Left lung (tissue), 10 donors: ENCODE results near the gene CCDC142. TPM values are rescaled to one million over a fixed set of nuclear protein-coding genes. Genes with fewer than 3 reads are reported as not detected.
"Not testable (repeated sequence)": the region's sequence is repeated elsewhere in the genome, so short reads cannot be mapped to it uniquely, and the experiment has no call there.

Source experiments
- ATAC-seq: fragments of 200-7000 bp; cut with Tn5 transposase; one replicate; pipeline ENCODE4 v1.9.1; 2020; ENCODE audit warnings: moderate library complexity
- DNase-seq, 4 donors: peaks; one replicate each; pipeline ENCODE4 v3.0.0-alpha.2; 2013 to 2020
- H3K27ac ChIP-seq, 2 donors: fragments of 200-600 bp; sonication (generic) in 1 of 2; one replicate each; pipeline versions ENCODE4 v1.5.0 to v1.8.0; 2020 to 2021
- H3K27me3 ChIP-seq, 2 donors: fragments of 200-600 bp; sonication (generic) in 1 of 2; one replicate each; pipeline versions ENCODE4 v1.5.0 to v1.8.0; 2020 to 2021
- H3K36me3 ChIP-seq, 2 donors: fragments of 200-600 bp; sonication (generic) in 1 of 2; one replicate each; pipeline versions ENCODE4 v1.5.0 to v1.8.0; 2020 to 2021
- H3K4me1 ChIP-seq, 2 donors: fragments of 200-600 bp; one replicate each; pipeline ENCODE4 v1.8.0; 2021
- H3K4me3 ChIP-seq, 2 donors: fragments of 200-600 bp; sonication (generic) in 1 of 2; one replicate each; pipeline versions ENCODE4 v1.5.0 to v1.8.0; 2020 to 2021; ENCODE audit warnings: mild to moderate bottlenecking in 1 of 2
- H3K9me3 ChIP-seq, 2 donors: fragments of 200-600 bp; sonication (generic) in 1 of 2; one replicate each; pipeline versions ENCODE4 v1.5.0 to v1.8.0; 2020 to 2021
- intact Hi-C, 2 donors: fragments of 100-400 bp; cut with DNase I; formaldehyde crosslinking; loops; one replicate each; pipeline versions ENCODE4 v1.11.2 to v1.14.2; 2022
- polyA plus RNA-seq, 6 donors: library from polyadenylated mRNA; unstranded; fragments of 120-200 nt; gene quantifications; one replicate each; pipeline ENCODE4 v1.2.1, GENCODE V29; 2013; ENCODE audit not compliant: insufficient read length in 6 of 6
- total RNA-seq, 2 donors: library from RNA; stranded (reverse); fragmentation: NEBNext Ultra II Directional; extraction: Animal tissue kit (Norgen Biotek cat#: 25700); gene quantifications; one replicate each; pipeline ENCODE4 v1.2.1, GENCODE V29; 2021
- TF ChIP-seq, protein P1 (sequence below), 2 donors: fragments of 200-600 bp; sonication (generic) in 1 of 2; IDR thresholded peaks; one replicate each; pipeline versions ENCODE4 v1.5.0 to v1.8.0; 2021; ENCODE audit warnings: antibody characterized with exemption in 2 of 2
- donor health status: DM: no; HTN: yes; CAD: no.
- donor health status: DM: no; HTN: no; CAD: no.

CCDC142 gene
- total and polyA plus RNA-seq, 8 donors = 12.1 to 18.6 (median 17.3) TPM

DNA sequence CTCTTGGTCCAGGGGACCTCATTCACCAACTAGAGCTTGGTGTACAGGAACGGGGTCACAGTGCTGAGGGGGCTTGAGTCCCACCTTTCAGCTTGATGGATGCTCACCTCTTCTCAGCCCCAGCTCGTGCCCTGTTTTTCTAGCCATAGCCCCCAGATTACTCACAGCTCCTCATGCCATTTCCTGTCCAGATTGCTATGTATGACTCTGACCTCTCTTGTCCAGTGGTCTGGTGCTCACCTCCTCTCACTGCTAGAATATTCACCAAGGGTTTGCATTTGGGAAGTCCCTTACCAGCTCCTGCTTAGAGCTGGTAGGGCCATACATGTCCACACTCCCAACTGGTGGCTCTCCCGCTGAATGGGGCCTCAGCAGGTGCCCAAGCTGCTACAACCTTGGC is 10.7 kb upstream of the CCDC142 start:
- Histone ChIP-seq H3K36me3 (peaks cover 0 to 60% of the 10 kb centered on the region in 2 donors), H3K27me3 (peaks cover 14 to 20% of the 10 kb centered on the region in 2 donors), H3K27ac (no peak overlapping the region), H3K4me3 (no peak overlapping the region), H3K4me1 (peaks cover 11 to 13% of the 10 kb centered on the region in 2 donors), H3K9me3 (no peaks in the 10 kb centered on the region)
- TF ChIP-seq, protein P1, sequence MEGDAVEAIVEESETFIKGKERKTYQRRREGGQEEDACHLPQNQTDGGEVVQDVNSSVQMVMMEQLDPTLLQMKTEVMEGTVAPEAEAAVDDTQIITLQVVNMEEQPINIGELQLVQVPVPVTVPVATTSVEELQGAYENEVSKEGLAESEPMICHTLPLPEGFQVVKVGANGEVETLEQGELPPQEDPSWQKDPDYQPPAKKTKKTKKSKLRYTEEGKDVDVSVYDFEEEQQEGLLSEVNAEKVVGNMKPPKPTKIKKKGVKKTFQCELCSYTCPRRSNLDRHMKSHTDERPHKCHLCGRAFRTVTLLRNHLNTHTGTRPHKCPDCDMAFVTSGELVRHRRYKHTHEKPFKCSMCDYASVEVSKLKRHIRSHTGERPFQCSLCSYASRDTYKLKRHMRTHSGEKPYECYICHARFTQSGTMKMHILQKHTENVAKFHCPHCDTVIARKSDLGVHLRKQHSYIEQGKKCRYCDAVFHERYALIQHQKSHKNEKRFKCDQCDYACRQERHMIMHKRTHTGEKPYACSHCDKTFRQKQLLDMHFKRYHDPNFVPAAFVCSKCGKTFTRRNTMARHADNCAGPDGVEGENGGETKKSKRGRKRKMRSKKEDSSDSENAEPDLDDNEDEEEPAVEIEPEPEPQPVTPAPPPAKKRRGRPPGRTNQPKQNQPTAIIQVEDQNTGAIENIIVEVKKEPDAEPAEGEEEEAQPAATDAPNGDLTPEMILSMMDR (IDR thresholded peaks at IDR 0.05) = no peak
- DNase-seq (peak in 1 of 4 donors; percentile 8), ATAC-seq (no peak)
- intact Hi-C loops = no loop called here

DNA sequence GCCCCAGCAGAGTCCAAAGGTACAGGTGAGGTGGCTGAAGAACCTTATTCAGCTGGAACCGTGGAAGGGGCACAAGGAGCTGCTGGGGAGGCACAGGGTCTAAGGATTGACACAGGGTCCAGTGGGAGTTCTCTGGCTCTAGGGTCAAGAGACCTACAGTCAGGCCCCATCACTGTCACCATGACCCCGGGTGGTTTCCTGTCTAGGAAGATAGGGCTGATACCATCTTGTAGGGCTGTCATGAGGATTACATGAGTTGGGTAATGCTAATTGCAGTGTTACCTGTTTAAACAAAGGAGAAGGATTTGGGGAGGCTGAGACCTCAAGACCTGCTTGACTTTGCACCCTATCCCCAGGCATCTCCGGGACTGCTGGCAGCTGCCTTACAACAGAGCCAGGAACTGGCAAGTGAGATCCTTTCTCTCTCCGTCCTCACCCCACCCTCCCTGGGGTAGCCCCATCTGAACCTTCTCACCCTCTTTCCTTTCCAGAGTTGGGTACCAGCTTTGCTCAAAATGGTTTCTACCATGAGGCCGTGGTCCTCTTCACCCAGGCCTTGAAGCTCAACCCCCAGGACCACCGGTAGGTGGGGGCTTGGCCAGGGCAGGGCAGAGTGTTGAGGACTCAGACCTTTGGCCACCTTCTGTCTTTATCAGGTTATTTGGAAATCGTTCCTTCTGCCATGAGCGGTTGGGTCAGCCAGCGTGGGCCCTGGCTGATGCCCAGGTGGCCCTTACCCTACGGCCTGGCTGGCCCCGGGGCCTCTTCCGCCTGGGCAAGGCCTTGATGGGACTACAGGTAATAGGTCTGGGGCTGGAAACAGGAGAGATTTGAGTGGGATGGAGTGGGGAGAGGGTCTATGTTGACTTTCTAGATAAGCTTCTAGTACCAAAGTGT is 9.1 kb upstream of the CCDC142 start:
- no peak overlapping the region for H3K4me3 ChIP-seq
- H3K36me3 ChIP-seq = peaks cover 0 to 77% of the 10 kb centered on the region in 2 donors
- TF ChIP-seq, protein P1 (IDR thresholded peaks at IDR 0.05) = no peak
- no peaks in the 10 kb centered on the region for H3K9me3 ChIP-seq
- DNase-seq (peak in 1 of 4 donors; percentile 38), ATAC-seq (no peak)
- no peaks in the 10 kb centered on the region for H3K4me1 ChIP-seq
- H3K27me3 ChIP-seq = peaks cover 0 to 4% of the 10 kb centered on the region in 2 donors
- intact Hi-C loops = no loop called here
- no peak overlapping the region for H3K27ac ChIP-seq

DNA sequence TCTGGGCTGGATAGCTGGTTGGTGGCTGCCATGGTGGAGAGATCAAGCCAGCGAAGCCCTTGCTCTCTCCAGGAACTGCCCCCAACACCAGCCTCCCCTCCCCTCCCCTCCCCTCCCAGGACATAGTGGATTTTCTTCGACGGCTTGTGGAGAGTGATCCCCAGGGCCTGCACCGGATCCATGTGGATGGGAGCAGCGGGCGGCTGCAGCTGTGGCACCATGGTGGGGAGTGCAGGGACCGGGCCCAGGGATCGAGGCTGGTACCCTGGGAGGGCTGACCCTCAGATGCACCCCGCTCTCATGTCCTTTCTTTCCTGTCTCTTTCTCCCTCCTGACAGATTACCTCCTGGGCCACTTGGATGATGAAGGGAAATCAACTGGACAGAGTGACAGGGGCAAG is 7.1 kb upstream of the CCDC142 start:
- Histone ChIP-seq H3K36me3 (peaks cover 0 to 91% of the 10 kb centered on the region in 2 donors), H3K4me1 (no peaks in the 10 kb centered on the region), H3K9me3 (no peaks in the 10 kb centered on the region), H3K27ac (no peak overlapping the region), H3K4me3 (no peak overlapping the region), H3K27me3 (no peaks in the 10 kb centered on the region)
- no peak for ATAC-seq
- DNase-seq = peak in 1 of 4 donors; percentile 53
- intact Hi-C loops = no loop called here
- TF ChIP-seq, protein P1 (IDR thresholded peaks at IDR 0.05) = no peak

DNA sequence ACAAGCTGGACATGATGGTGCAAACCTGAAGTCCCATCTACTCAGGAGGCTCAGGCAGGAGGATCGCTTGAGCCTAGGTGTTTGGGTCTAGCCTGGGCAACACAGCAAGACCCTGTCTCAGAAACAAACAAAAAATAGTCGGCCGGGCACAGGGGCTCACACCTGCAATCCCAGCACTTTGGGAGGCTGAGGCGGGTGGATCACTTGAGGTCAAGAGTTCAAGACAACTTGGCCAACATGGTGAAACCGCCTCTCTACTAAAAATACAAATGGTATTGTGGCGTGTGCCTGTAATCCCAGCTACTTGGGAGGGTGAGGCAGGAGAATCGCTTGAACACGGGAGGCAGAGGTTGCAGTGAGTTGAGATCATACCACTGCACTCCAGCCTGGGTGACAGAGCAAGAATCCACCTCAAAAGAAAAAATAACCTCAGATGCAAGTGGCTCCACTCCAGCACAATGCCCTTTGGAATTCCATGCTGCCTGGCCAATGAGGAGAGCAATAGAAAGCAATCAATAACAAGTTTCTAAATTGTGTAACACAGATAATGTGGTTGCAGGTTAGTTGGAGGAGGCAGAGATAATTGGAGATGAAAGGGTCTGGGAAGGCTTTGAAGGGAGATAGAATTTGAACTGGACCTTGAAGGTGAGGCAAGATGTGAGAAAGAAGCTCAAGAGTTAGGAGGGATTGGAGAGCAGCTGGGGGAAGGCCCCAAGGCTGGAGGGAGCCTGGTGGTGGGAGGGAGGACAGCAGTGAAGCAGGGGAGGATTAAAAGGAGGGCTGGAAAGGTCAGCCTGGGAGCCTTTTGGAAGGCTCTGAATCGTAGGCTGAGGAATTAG is 6.1 kb upstream of the CCDC142 start:
- H3K9me3 ChIP-seq = no peaks in the 10 kb centered on the region
- ATAC-seq (no peak), DNase-seq (peak in 1 of 4 donors; percentile 16)
- no peaks in the 10 kb centered on the region for H3K27me3 ChIP-seq
- H3K27ac ChIP-seq = no peak overlapping the region
- peaks cover 0 to 7% of the 10 kb centered on the region in 2 donors for H3K4me1 ChIP-seq
- intact Hi-C loops = no loop called here
- TF ChIP-seq, protein P1 (IDR thresholded peaks at IDR 0.05) = no peak
- peaks cover 0 to 83% of the 10 kb centered on the region in 2 donors for H3K36me3 ChIP-seq
- H3K4me3 ChIP-seq = no peak overlapping the region

DNA sequence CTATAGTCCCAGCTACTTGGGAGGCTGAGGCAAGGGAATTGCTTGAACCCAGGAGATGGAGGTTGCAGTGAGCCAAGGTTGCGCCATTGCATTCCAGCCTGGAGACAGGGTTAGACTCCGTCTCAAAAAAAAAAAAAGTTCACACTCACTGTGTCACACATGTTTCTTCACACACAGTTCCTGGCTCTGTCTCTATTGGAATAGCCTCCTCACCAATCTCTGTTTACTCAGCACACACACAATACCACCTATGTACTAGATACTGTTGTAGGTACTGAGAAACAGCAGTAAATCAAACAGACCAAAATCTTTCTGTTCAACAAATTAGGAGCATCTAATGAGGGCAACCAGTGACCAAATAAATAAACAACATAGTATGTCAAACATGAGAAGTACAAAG is 3.3 kb upstream of the CCDC142 start:
- no peaks in the 10 kb centered on the region for H3K27me3 ChIP-seq
- H3K36me3 ChIP-seq = peaks cover 0 to 56% of the 10 kb centered on the region in 2 donors
- no peak overlapping the region for H3K27ac ChIP-seq
- peaks cover 14 to 26% of the 10 kb centered on the region in 2 donors for H3K4me1 ChIP-seq
- no peak overlapping the region for H3K4me3 ChIP-seq
- TF ChIP-seq, protein P1 (IDR thresholded peaks at IDR 0.05) = no peak
- DNase-seq (no peak), ATAC-seq (no peak)
- intact Hi-C loops = no loop called here
- H3K9me3 ChIP-seq = no peaks in the 10 kb centered on the region

DNA sequence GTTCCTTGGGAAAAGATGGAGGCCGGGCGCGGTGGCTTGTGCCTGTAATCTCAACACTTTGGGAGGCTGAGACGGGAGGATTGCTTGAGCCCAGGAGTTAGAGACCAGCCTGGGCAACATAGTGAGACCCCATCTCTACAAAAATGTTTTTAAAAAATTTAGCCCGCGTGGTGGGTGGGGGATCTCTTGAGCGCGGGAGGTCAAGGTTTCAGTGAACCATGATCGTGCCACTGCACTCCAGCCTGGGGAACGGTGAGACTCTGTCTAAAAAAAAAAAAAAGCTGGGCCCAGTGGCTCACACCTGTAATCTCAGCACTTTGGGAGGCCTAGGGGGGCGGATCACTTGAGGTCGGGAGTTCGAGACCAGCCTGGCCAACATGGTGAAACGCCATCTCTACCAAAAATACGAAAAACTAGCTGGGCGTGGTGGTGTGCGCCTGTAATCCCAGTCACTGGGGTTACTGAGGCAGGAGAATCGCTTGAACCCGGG is 922 bp upstream of the CCDC142 start:
- DNase-seq = peak in 1 of 4 donors; percentile 9
- H3K27me3 ChIP-seq, H3K9me3 ChIP-seq, ATAC-seq: not testable (repeated sequence)
- Histone ChIP-seq H3K4me3 (peak overlapping the region; percentile 84 to 96), H3K27ac (peak overlapping the region in 1 of 2 donors; percentile 94), H3K4me1 (peaks cover 19 to 44% of the 10 kb centered on the region in 2 donors), H3K36me3 (peaks cover 0 to 42% of the 10 kb centered on the region in 2 donors)
- intact Hi-C loops = loop anchor here in 1 of 2 donors (5.0 kb wide), 1 partner anchor 104 kb away; no protein-coding TSS in a partner anchor
